Fibroblast of the conjunctiva (primary cell): ENCODE measurements around the gene ANKRD13A.
"Not testable (repeated sequence)": the region's sequence is repeated elsewhere in the genome, so short reads cannot be mapped to it uniquely, and the experiment has no call there.

Source experiments
- DNase-seq: peaks from one replicate; pipeline ENCODE4 v3.0.0-alpha.2; 2010; ENCODE audit warnings: low read depth

The ANKRD13A gene

GRCh38 chr12:110048242-110049027 lies 49.2 kb downstream of the ANKRD13A start, which contains the start of gene C12orf76:
C12orf76 (minus strand) TSS chr12:110048522; CDS start chr12:110048495, 27 bp downstream.
- peak; percentile 97 for DNase-seq

GRCh38 chr12:110049034-110049433 lies 49.8 kb downstream of the ANKRD13A start:
- not testable (repeated sequence) for DNase-seq

GRCh38 chr12:110049666-110050065 lies 50.4 kb downstream of the ANKRD13A start:
- not testable (repeated sequence) for DNase-seq

- DNase-seq = no peak
Observed at GRCh38 chr12:110050927-110051326, 51.7 kb downstream of the ANKRD13A start.

- peak; percentile 65 for DNase-seq
Observed at GRCh38 chr12:110055375-110056352, 56.4 kb downstream of the ANKRD13A start.

GRCh38 chr12:110056643-110057042 lies 57.4 kb downstream of the ANKRD13A start:
- DNase-seq = not testable (repeated sequence)

- DNase-seq = no peak
Observed at GRCh38 chr12:110058875-110059615, 59.8 kb downstream of the ANKRD13A start.

GRCh38 chr12:110059651-110060000 lies 60.4 kb downstream of the ANKRD13A start:
- no peak for DNase-seq

GRCh38 chr12:110062241-110062640 lies 63.0 kb downstream of the ANKRD13A start:
- no peak for DNase-seq

- DNase-seq = no peak
Observed at GRCh38 chr12:110065540-110065939, 66.3 kb downstream of the ANKRD13A start.

- DNase-seq = no peak
Observed at GRCh38 chr12:110067531-110067930, 68.3 kb downstream of the ANKRD13A start.

- not testable (repeated sequence) for DNase-seq
Observed at GRCh38 chr12:110068115-110068514, 68.9 kb downstream of the ANKRD13A start.

- DNase-seq = no peak
Observed at GRCh38 chr12:110068654-110069053, 69.4 kb downstream of the ANKRD13A start.

- DNase-seq = no peak
Observed at GRCh38 chr12:110071504-110071903, 72.3 kb downstream of the ANKRD13A start.

- no peak for DNase-seq
Observed at GRCh38 chr12:110071967-110072366, 72.7 kb downstream of the ANKRD13A start.

- DNase-seq = not testable (repeated sequence)
Observed at GRCh38 chr12:110072636-110073035, 73.4 kb downstream of the ANKRD13A start.

GRCh38 chr12:110073049-110073831 lies 74.0 kb downstream of the ANKRD13A start:
- no peak for DNase-seq

- no peak for DNase-seq
Observed at GRCh38 chr12:110074089-110074488, 74.9 kb downstream of the ANKRD13A start.

GRCh38 chr12:110075880-110076279 lies 76.7 kb downstream of the ANKRD13A start:
- no peak for DNase-seq

GRCh38 chr12:110077800-110078199 lies 78.6 kb downstream of the ANKRD13A start:
- no peak for DNase-seq
